Right hindlimb (tissue), 1 donor: ENCODE measurements around the gene TAB3.
A peak's percentile ranks its signal among the peaks of the same experiment; 100 is the strongest.

Experiments used
- DNase-seq: peaks from one replicate; pipeline ENCODE4 v3.0.0-alpha.2; 2018

Gene TAB3

GRCh38 chrX:30889147-30890140, at the start of gene TAB3:
TAB3 (minus strand) TSS chrX:30889254; CDS start chrX:30859588, 29,666 bp downstream.
- DNase-seq: peak; percentile 95

GRCh38 chrX:30938295-30938694, 49.2 kb upstream of the TAB3 start:
- DNase-seq: no peak

GRCh38 chrX:30935985-30936384, 46.9 kb upstream of the TAB3 start:
- DNase-seq: no peak

- no peak for DNase-seq
Measured at GRCh38 chrX:30931920-30932319, 42.9 kb upstream of the TAB3 start.

GRCh38 chrX:30930679-30931078, 41.6 kb upstream of the TAB3 start:
- DNase-seq: no peak

- no peak for DNase-seq
Measured at GRCh38 chrX:30930143-30930542, 41.1 kb upstream of the TAB3 start.

GRCh38 chrX:30920271-30920670, 31.2 kb upstream of the TAB3 start:
- DNase-seq: no peak

GRCh38 chrX:30918480-30918879, 29.4 kb upstream of the TAB3 start:
- no peak for DNase-seq

GRCh38 chrX:30913492-30913891, 24.4 kb upstream of the TAB3 start:
- no peak for DNase-seq

GRCh38 chrX:30910124-30910860, 21.2 kb upstream of the TAB3 start:
- DNase-seq: no peak

- DNase-seq: no peak
Measured at GRCh38 chrX:30906726-30907125, 17.7 kb upstream of the TAB3 start.

- DNase-seq: no peak
Measured at GRCh38 chrX:30905321-30905720, 16.3 kb upstream of the TAB3 start.

- DNase-seq: no peak
Measured at GRCh38 chrX:30904632-30905031, 15.6 kb upstream of the TAB3 start.

- no peak for DNase-seq
Measured at GRCh38 chrX:30904186-30904585, 15.1 kb upstream of the TAB3 start.

- no peak for DNase-seq
Measured at GRCh38 chrX:30900227-30900626, 11.2 kb upstream of the TAB3 start.

- DNase-seq: no peak
Measured at GRCh38 chrX:30898886-30899285, 9.8 kb upstream of the TAB3 start.

- no peak for DNase-seq
Measured at GRCh38 chrX:30895370-30895769, 6.3 kb upstream of the TAB3 start.

GRCh38 chrX:30893206-30893605, 4.2 kb upstream of the TAB3 start:
- no peak for DNase-seq

- no peak for DNase-seq
Measured at GRCh38 chrX:30892591-30892990, 3.5 kb upstream of the TAB3 start.

- DNase-seq: no peak
Measured at GRCh38 chrX:30888526-30889146, 418 bp downstream of the TAB3 start.

- DNase-seq: no peak
Measured at GRCh38 chrX:30887721-30888120, 1.3 kb downstream of the TAB3 start.

GRCh38 chrX:30887288-30887687, 1.8 kb downstream of the TAB3 start:
- no peak for DNase-seq

GRCh38 chrX:30885136-30885535, 3.9 kb downstream of the TAB3 start:
- no peak for DNase-seq
